ENCODE measurements around the gene GLUD2.

GRCh38 chrX:121085612-121086010 lies 38.2 kb downstream of the GLUD2 start:
- TF ChIP-seq CTCF (conservative IDR thresholded peaks at IDR 0.05 in 1 of 2, IDR thresholded peaks at IDR 0.05 in 1 of 2; ENCODE audit: extremely low read depth in 1 of 2, insufficient read depth in 1 of 2, low read depth in 1 of 2, low read length in 2 of 2) (no peak), EZH2 (IDR thresholded peaks at IDR 0.05; ENCODE audit: borderline replicate concordance, low read length) (no peak)

All from mammary epithelial cell (primary cell).